CD4-positive, alpha-beta T cell treated with Interleukin-12 subunit alpha and Interleukin-12 subunit beta, for 1 hour (primary cell): ENCODE data around the gene LRR1.
"Not testable (repeated sequence)": the region's sequence is repeated elsewhere in the genome, so short reads cannot be mapped to it uniquely, and the experiment has no call there.

ENCODE experiments used
- DNase-seq: peaks from one replicate; pipeline ENCODE4 v3.0.0-alpha.2; 2020

The LRR1 gene

GRCh38 chr14:49634547-49635334 lies 36.0 kb downstream of the LRR1 start, which contains the start of gene DNAAF2:
Gene DNAAF2, minus strand, starts transcription at chr14:49635244. Its CDS starts 95 bp downstream, at chr14:49635149.
- peak; percentile 81 for DNase-seq

DNA sequence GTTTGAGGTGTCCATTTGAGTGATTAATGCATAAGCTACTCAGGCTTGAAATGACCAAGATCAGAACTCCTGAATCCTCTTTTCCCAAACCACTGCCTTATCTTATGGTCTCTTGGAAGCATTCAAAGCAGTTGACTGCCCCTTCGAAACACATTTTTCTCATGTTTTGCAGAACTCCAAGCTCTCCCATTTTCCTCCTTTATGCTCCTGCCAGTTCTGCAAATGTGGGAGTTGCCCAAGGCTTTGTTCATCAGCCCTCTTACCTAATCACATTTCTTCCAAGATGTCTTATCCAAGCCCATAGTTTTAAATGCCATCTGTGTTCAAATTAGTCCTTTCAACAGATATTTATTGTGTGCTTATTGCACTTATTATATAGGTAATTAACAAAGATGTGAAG lies 38.1 kb downstream of the LRR1 start:
- DNase-seq, result no peak

GRCh38 chr14:49637534-49638078 lies 38.9 kb downstream of the LRR1 start:
- DNase-seq, result no peak

GRCh38 chr14:49640540-49641417 lies 42.0 kb downstream of the LRR1 start:
- DNase-seq, result no peak

- no peak for DNase-seq
Measured at GRCh38 chr14:49641697-49642129, 43.0 kb downstream of the LRR1 start.

GRCh38 chr14:49642163-49642562 lies 43.4 kb downstream of the LRR1 start:
- DNase-seq, result no peak

DNA sequence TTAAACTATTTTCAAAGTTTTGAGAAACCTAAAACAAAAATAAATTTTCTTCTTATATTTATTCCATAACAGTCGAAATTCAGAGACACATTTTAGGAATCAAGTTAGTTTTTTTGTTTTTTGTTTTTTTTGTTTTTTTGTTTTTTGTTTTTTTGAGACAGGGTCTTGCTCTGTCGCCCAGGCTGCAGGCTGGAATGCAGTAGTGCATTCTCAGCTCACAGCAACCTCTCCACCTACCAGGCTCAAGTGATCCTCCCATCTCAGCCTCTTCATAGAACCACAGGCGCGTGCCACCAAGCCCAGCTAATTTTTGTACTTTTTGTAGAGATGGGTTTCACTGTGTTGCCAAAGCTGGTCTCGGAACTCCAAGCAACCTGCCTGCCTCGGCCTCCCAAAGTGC lies 54.8 kb downstream of the LRR1 start:
- DNase-seq, result no peak

GRCh38 chr14:49654511-49654910 lies 55.8 kb downstream of the LRR1 start:
- DNase-seq, result no peak

DNA sequence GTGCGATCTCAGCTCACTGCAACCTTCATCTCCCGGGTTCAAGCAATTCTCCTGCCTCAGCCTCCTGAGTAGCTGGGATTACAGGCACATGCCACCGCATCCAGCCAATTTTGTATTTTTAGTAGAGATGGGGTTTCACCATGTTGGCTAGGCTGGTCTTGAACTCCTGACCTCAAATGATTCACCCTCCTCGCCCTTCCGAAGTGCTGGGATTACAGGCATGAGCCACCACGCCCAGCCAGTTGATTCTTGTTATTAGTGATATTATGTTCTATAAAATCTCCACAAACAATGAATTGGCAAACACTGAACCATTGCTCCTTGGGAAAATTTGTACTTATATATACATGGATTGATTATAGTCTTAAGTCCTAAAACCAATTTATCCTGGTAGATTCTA lies 58.8 kb downstream of the LRR1 start:
- DNase-seq, result not testable (repeated sequence)

- DNase-seq, result no peak
Measured at GRCh38 chr14:49659526-49660455, 61.1 kb downstream of the LRR1 start.
